PFSK-1 (cell line): ENCODE results near the gene COL9A3.
A peak's percentile ranks its signal among the peaks of the same experiment; 100 is the strongest.

Experiments
- FOXP2 ChIP-seq: optimal IDR thresholded peaks from 2 replicates; pipeline ENCODE3; 2011; ENCODE audit warnings: borderline replicate concordance, control low read depth, inconsistent platforms; ENCODE audit not compliant: insufficient read depth; ENCODE audit errors: extremely low read length, extremely low read depth
- POLR2AphosphoS5 ChIP-seq: IDR thresholded peaks from 2 replicates; pipeline ENCODE4 v1.6.1; 2012; ENCODE audit warnings: low read depth, mild to moderate bottlenecking, control low read depth, low read length, moderate library complexity
- REST ChIP-seq, 2 experiments: IDR thresholded peaks; 2 replicates each; pipeline versions ENCODE4 v1.6.1 to v1.8.0; 2011 to 2012; ENCODE audit warnings: low read depth in 2 of 2, low read length in 2 of 2, control low read depth in 1 of 2, inconsistent platforms in 1 of 2, mild to moderate bottlenecking in 1 of 2, moderate library complexity in 1 of 2; ENCODE audit not compliant: insufficient read depth in 1 of 2
- SIN3A ChIP-seq: IDR thresholded peaks from 2 replicates; pipeline ENCODE4 v1.6.1; 2012; ENCODE audit warnings: mild to moderate bottlenecking, low read length, moderate library complexity, borderline replicate concordance; ENCODE audit not compliant: insufficient read depth
- TAF1 ChIP-seq: IDR thresholded peaks from 2 replicates; pipeline ENCODE4 v1.6.1; 2012; ENCODE audit warnings: low read length, control low read depth, borderline replicate concordance; ENCODE audit not compliant: insufficient read depth

The COL9A3 gene

DNA sequence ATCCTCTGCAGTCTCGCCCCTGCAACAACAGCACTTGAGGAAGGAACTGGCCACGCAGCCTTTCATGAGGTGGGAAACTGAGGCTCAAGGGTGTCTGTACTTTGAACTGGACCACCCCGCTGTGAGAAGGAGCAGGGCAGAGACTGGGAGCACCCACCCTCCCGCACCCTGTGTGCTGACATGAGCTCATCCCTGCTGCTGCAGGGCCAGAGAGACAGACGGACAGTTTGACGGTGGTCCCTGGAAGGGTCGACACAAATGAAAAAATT, 37.5 kb upstream of the COL9A3 start:
- TF ChIP-seq SIN3A, result no peak
- TF ChIP-seq POLR2AphosphoS5, result no peak
- TF ChIP-seq TAF1, result no peak
- no peak for TF ChIP-seq REST (IDR thresholded peaks at IDR 0.05; ENCODE audit: insufficient read depth in 1 of 2, low read depth in 2 of 2, low read length in 2 of 2)
- no peak for TF ChIP-seq FOXP2

DNA sequence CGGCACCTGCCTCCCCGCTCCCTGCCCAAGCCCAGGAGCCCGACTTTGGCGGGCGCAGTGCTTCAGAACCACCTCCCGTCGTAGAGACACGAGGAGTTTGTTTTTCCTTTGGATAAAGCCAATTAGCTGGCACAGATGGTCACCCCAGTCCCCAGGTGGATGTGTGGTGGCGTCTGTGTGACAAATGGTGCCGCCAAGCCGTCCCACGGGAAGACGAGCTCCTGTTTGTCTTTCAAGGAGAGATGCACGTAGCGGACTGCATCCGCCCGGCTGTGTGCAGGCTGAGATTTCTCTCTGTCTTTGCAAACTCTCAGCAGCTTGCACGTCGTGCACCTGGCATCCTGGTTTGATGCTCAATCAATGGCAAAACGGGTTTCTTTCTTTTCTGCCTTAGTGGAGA, 36.6 kb upstream of the COL9A3 start:
- no peak for TF ChIP-seq TAF1
- no peak for TF ChIP-seq REST (IDR thresholded peaks at IDR 0.05; ENCODE audit: insufficient read depth in 1 of 2, low read depth in 2 of 2, low read length in 2 of 2)
- no peak for TF ChIP-seq FOXP2
- TF ChIP-seq POLR2AphosphoS5, result no peak

- TF ChIP-seq POLR2AphosphoS5 (no peak), SIN3A (no peak), REST (IDR thresholded peaks at IDR 0.05; ENCODE audit: insufficient read depth in 1 of 2, low read depth in 2 of 2, low read length in 2 of 2) (no peak), TAF1 (no peak), FOXP2 (no peak)
Observed at GRCh38 chr20:62780696-62781095, 36.2 kb upstream of the COL9A3 start.

DNA sequence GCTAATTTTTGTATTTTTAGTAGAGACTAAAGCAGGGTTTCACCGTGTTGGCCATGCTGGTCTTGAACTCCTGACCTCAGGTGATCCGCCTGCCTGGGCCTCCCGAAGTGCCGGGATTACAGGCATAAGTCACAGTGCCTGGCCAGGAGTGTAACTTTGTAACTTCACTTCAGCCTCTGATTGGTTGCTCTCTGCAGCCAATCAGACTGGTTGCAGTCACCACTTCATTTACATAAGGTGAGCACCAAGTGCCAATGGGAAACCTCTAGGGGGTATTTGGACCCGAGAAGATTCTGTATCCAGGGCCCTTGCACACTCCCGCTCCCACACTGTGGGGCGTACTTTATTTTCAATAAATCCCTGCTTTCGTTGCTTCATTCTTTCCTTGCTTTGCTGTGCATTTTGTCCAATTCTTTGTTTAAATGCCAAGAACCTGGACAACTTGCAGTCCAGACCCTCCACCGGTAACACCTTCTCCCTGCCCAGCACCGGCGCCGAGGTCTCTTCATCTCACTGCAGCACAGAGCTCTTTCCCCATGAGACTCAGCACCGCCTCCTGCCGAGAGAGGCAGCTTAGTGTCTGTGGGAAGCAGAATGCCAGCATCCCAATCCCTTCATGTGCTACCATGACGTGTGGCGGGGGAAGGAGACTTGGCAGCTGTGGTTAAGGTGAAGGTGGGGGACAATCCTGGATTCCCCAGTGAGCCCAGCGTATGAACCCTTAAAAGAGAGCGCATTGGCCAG, 34.5 kb upstream of the COL9A3 start:
- TF ChIP-seq TAF1 (no peak), POLR2AphosphoS5 (no peak), FOXP2 (no peak), REST (IDR thresholded peaks at IDR 0.05; ENCODE audit: insufficient read depth in 1 of 2, low read depth in 2 of 2, low read length in 2 of 2) (no peak)

DNA sequence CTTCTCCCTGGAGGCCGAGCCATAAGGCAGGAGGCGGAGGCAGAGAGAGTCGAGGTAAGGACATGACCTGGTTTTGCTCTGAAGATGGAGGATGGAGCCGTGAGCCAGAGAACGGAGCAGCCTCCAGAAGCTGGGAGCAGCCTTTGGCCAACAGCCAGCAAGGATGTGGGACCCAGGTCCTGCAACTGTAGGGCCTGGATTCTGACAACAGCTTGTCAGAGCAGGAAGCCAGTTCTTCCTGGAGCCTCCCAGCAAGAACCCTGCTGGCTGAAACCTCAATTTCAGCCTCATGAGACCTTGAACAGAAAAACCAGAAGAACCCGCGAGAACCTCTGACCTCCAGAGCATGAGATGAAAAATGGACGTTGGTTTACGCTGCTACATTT, 34.0 kb upstream of the COL9A3 start:
- TF ChIP-seq SIN3A (no peak), FOXP2 (peak; percentile 44), TAF1 (no peak)
